Measurements from ENCODE around the gene RPL32.

The RPL32 gene

GRCh38 chr3:12818773-12819172 is 22.6 kb downstream of the RPL32 start:
- POLR2A ChIA-PET: no interaction called here
- no peak for DNase-seq (ENCODE audit: extremely low spot score)
- CTCF ChIA-PET: interaction anchor here (1.1 to 2.9 kb wide), 4 partner anchors 9 to 73 kb away, joined by 3 to 15 read pairs (median 10); partner anchors contain the start of gene RPL32
- TF ChIP-seq CTCF (IDR thresholded peaks at IDR 0.05; ENCODE audit: control extremely low read depth, extremely low read depth, low read depth, missing control alignments): no peak

GRCh38 chr3:12818273-12818672 is 23.1 kb downstream of the RPL32 start:
- no peak for TF ChIP-seq CTCF (IDR thresholded peaks at IDR 0.05; ENCODE audit: control extremely low read depth, extremely low read depth, low read depth, missing control alignments)
- CTCF ChIA-PET: interaction anchor here (1.1 to 2.9 kb wide), 6 partner anchors 8 to 74 kb away, joined by 3 to 15 read pairs (median 5); partner anchors contain the start of gene RPL32
- POLR2A ChIA-PET: no interaction called here
- DNase-seq (ENCODE audit: extremely low spot score): no peak

GRCh38 chr3:12817343-12817710 is 24.0 kb downstream of the RPL32 start:
- no peak for DNase-seq (ENCODE audit: extremely low spot score)
- ChIA-PET CTCF (interaction anchor here (1.4 to 2.6 kb wide), 3 partner anchors 15 to 30 kb away, joined by 3 to 15 read pairs (median 4); partner anchors contain the start of gene RPL32), POLR2A (interaction anchor here (0.7 kb wide), 1 partner anchor 15 kb away, joined by 3 read pairs; no protein-coding TSS in a partner anchor)
- TF ChIP-seq CTCF (IDR thresholded peaks at IDR 0.05; ENCODE audit: control extremely low read depth, extremely low read depth, low read depth, missing control alignments): no peak

- ChIA-PET POLR2A (interaction anchor here (0.7 kb wide), 1 partner anchor 15 kb away, joined by 3 read pairs; no protein-coding TSS in a partner anchor), CTCF (interaction anchor here (1.4 to 2.6 kb wide), 4 partner anchors 16 to 75 kb away, joined by 3 to 15 read pairs (median 4); partner anchors contain the start of gene RPL32)
- DNase-seq (ENCODE audit: extremely low spot score): no peak
- no peak for TF ChIP-seq CTCF (IDR thresholded peaks at IDR 0.05; ENCODE audit: control extremely low read depth, extremely low read depth, low read depth, missing control alignments)
These were observed 24.6 kb downstream of the RPL32 start for GRCh38 chr3:12816521-12817342.

- no peak for DNase-seq (ENCODE audit: extremely low spot score)
- ChIA-PET CTCF (interaction anchor here (1.5 kb wide), 1 partner anchor 76 kb away, joined by 3 read pairs; no protein-coding TSS in a partner anchor), POLR2A (no interaction called here)
- no peak for TF ChIP-seq CTCF (IDR thresholded peaks at IDR 0.05; ENCODE audit: control extremely low read depth, extremely low read depth, low read depth, missing control alignments)
These were observed 25.6 kb downstream of the RPL32 start for GRCh38 chr3:12815719-12816118.

- no peak for TF ChIP-seq CTCF (IDR thresholded peaks at IDR 0.05; ENCODE audit: control extremely low read depth, extremely low read depth, low read depth, missing control alignments)
- ChIA-PET CTCF (interaction anchor here (1.0 to 1.5 kb wide), 2 partner anchors 27 to 77 kb away, joined by 3 read pairs; no protein-coding TSS in a partner anchor), POLR2A (no interaction called here)
- DNase-seq (ENCODE audit: extremely low spot score): no peak
These were observed 26.3 kb downstream of the RPL32 start for GRCh38 chr3:12815078-12815477.
